GM23338 (cell line): ENCODE data around the gene MAP1LC3A. TPM values are rescaled to one million over a fixed set of nuclear protein-coding genes. Genes with fewer than 3 reads are reported as not detected.

Source experiments
- ATAC-seq: fragments of 200-7000 bp; cut with Tn5 transposase; 3 replicates; pipeline ENCODE4 v1.9.1; 2020
- DNase-seq: peaks from one replicate; pipeline ENCODE4 v3.0.0-alpha.2; 2015; ENCODE audit warnings: low spot score
- H2AFZ ChIP-seq: fragments of 200-600 bp; sonication (generic); 2 replicates; pipeline ENCODE4 v1.8.0; 2016; ENCODE audit warnings: antibody characterized with exemption, mild to moderate bottlenecking, moderate library complexity
- H3F3A ChIP-seq: fragments of 200-600 bp; sonication (generic); replicated peaks from 2 replicates; pipeline ENCODE4 v1.8.0; 2017; ENCODE audit warnings: antibody characterized with exemption, mixed run types, low read depth
- H3K27ac ChIP-seq: fragments of 200-600 bp; sonication (generic); 2 replicates; pipeline ENCODE4 v1.6.1; 2016; ENCODE audit warnings: low read depth
- H3K27me3 ChIP-seq: fragments of 200-600 bp; sonication (generic); 2 replicates; pipeline ENCODE4 v1.8.0; 2016; ENCODE audit warnings: mild to moderate bottlenecking, mixed run types, moderate library complexity; ENCODE audit not compliant: insufficient read depth
- H3K36me3 ChIP-seq: fragments of 200-600 bp; sonication (generic); 2 replicates; pipeline ENCODE4 v1.8.0; 2016; ENCODE audit warnings: mild to moderate bottlenecking; ENCODE audit not compliant: insufficient read depth
- H3K4me1 ChIP-seq: fragments of 200-600 bp; sonication (generic); 2 replicates; pipeline ENCODE4 v1.8.0; 2016; ENCODE audit warnings: mild to moderate bottlenecking, moderate library complexity; ENCODE audit not compliant: insufficient read depth
- H3K4me2 ChIP-seq: fragments of 200-600 bp; sonication (generic); 2 replicates; pipeline ENCODE4 v1.7.1; 2017; ENCODE audit warnings: mixed run types
- H3K4me3 ChIP-seq: fragments of 200-600 bp; sonication (generic); 2 replicates; pipeline ENCODE4 v1.6.1; 2016; ENCODE audit warnings: mixed run types
- H3K79me2 ChIP-seq: fragments of 200-600 bp; sonication (generic); replicated peaks from 2 replicates; pipeline ENCODE4 v1.8.0; 2017; ENCODE audit warnings: mild to moderate bottlenecking; ENCODE audit not compliant: insufficient read depth
- H3K9me2 ChIP-seq: fragments of 200-600 bp; sonication (generic); 2 replicates; pipeline ENCODE4 v1.8.0; 2017; ENCODE audit not compliant: insufficient read depth
- H4K20me1 ChIP-seq: fragments of 200-600 bp; sonication (generic); replicated peaks from 2 replicates; pipeline ENCODE4 v1.8.0; 2017; ENCODE audit warnings: mild to moderate bottlenecking; ENCODE audit not compliant: insufficient read depth
- H3K27ac Mint-ChIP-seq: 2 replicates; pipeline ENCODE4 v1.8.0; 2020; ENCODE audit warnings: inconsistent platforms, mild to moderate bottlenecking, moderate library complexity, mixed read lengths
- H3K27me3 Mint-ChIP-seq: 3 replicates; pipeline ENCODE4 v1.8.0; 2022; ENCODE audit warnings: low read depth, mild to moderate bottlenecking, moderate library complexity, mixed read lengths, inconsistent platforms; ENCODE audit not compliant: insufficient read depth, poor library complexity
- H3K36me3 Mint-ChIP-seq: 3 replicates; pipeline ENCODE4 v1.8.0; 2021; ENCODE audit warnings: low read depth, mild to moderate bottlenecking, inconsistent platforms, moderate library complexity, mixed read lengths
- H3K4me1 Mint-ChIP-seq: 3 replicates; pipeline ENCODE4 v1.8.0; 2020; ENCODE audit warnings: mild to moderate bottlenecking, inconsistent platforms, mixed read lengths
- H3K4me3 Mint-ChIP-seq: 3 replicates; pipeline ENCODE4 v1.8.0; 2021; ENCODE audit warnings: moderate library complexity, mild to moderate bottlenecking, inconsistent platforms, mixed read lengths
- H3K9me3 Mint-ChIP-seq: 3 replicates; pipeline ENCODE4 v1.8.0; 2020; ENCODE audit warnings: moderate library complexity, mild to moderate bottlenecking, inconsistent platforms, mixed read lengths
- CREB1 ChIP-seq: fragments of 250-450 bp; sonication (Bioruptor Pico); IDR thresholded peaks from 2 replicates; pipeline ENCODE4 v1.5.0; 2020; ENCODE audit warnings: low read depth, mild to moderate bottlenecking, moderate library complexity
- EZH2 ChIP-seq: fragments of 200-600 bp; sonication (generic); IDR thresholded peaks from one replicate; pipeline ENCODE4 v1.8.0; 2017; ENCODE audit warnings: antibody characterized with exemption, mild to moderate bottlenecking, low read depth; ENCODE audit not compliant: unreplicated experiment
- EZH2phosphoT487 ChIP-seq: fragments of 200-600 bp; sonication (generic); IDR thresholded peaks from one replicate; pipeline ENCODE4 v1.8.1; 2018; ENCODE audit warnings: antibody characterized with exemption; ENCODE audit not compliant: unreplicated experiment
- JUNB ChIP-seq: IDR thresholded peaks from one replicate; pipeline ENCODE4 v1.6.1; 2016; ENCODE audit warnings: antibody characterized with exemption; ENCODE audit not compliant: unreplicated experiment
- NANOG ChIP-seq: IDR thresholded peaks from 2 replicates; pipeline ENCODE4 v1.6.1; 2016; ENCODE audit warnings: antibody characterized with exemption, borderline replicate concordance
- POLR2AphosphoS5 ChIP-seq: IDR thresholded peaks from 2 replicates; pipeline ENCODE4 v1.6.1; 2016; ENCODE audit warnings: antibody characterized with exemption, low read depth
- REST ChIP-seq: IDR thresholded peaks from one replicate; pipeline ENCODE4 v1.6.1; 2018; ENCODE audit warnings: antibody characterized with exemption; ENCODE audit not compliant: unreplicated experiment
- STAT1 ChIP-seq: IDR thresholded peaks from one replicate; pipeline ENCODE4 v1.6.1; 2016; ENCODE audit warnings: antibody characterized with exemption; ENCODE audit not compliant: unreplicated experiment
- ZNF114 ChIP-seq: fragments of 250-450 bp; sonication (Bioruptor Pico); IDR thresholded peaks from 2 replicates; pipeline ENCODE4 v1.5.0; 2020; ENCODE audit warnings: mild to moderate bottlenecking, moderate library complexity
- ZNF331 ChIP-seq: fragments of 250-450 bp; sonication (Bioruptor Pico); IDR thresholded peaks from 2 replicates; pipeline ENCODE4 v1.5.0; 2020; ENCODE audit warnings: low read depth, mild to moderate bottlenecking, moderate library complexity
- polyA plus RNA-seq: library from polyadenylated mRNA; unstranded; fragments of >200 nt; fragmentation: Nextera tagmentation; extraction: Ambion mirVana; gene quantifications from 2 replicates; pipeline ENCODE4 v1.2.1, GENCODE V29; 2016
- total RNA-seq: library from RNA; depleted of rRNA; stranded (reverse); fragments of >200 nt; shearing (Covaris generic); gene quantifications from 2 replicates; pipeline ENCODE4 v1.2.3, GENCODE V29; 2014
- TF ChIP-seq, protein P1 (sequence below): IDR thresholded peaks from 2 replicates; pipeline ENCODE4 v1.6.1; 2016; ENCODE audit warnings: antibody characterized with exemption
- TF ChIP-seq, protein P2 (sequence below), 2 experiments: fragments of 200-600 bp in 1 of 2; sonication (generic) in 1 of 2; conservative IDR thresholded peaks; 2 replicates each; pipeline versions ENCODE4 v1.5.1 to v1.6.1; 2016 to 2017; ENCODE audit warnings: antibody characterized with exemption in 2 of 2, low read depth in 2 of 2, mild to moderate bottlenecking in 2 of 2, moderate library complexity in 1 of 2

Gene MAP1LC3A
- total and polyA plus RNA-seq, 2 experiments from 2014 or later = 15.2 to 15.9 TPM

- TF ChIP-seq STAT1 (no peak), ZNF331 (CRISPR knock-in tag) (no peak), NANOG (no peak), JUNB (no peak), POLR2AphosphoS5 (no peak), CREB1 (CRISPR knock-in tag) (no peak)
- TF ChIP-seq, protein P1, sequence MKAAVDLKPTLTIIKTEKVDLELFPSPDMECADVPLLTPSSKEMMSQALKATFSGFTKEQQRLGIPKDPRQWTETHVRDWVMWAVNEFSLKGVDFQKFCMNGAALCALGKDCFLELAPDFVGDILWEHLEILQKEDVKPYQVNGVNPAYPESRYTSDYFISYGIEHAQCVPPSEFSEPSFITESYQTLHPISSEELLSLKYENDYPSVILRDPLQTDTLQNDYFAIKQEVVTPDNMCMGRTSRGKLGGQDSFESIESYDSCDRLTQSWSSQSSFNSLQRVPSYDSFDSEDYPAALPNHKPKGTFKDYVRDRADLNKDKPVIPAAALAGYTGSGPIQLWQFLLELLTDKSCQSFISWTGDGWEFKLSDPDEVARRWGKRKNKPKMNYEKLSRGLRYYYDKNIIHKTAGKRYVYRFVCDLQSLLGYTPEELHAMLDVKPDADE = no peak
Observed at GRCh38 chr20:34529742-34530141, 28.8 kb upstream of the MAP1LC3A start (continued).

GRCh38 chr20:34530342-34530741 lies 28.2 kb upstream of the MAP1LC3A start:
- Mint-ChIP-seq H3K9me3 (no peaks in the 10 kb centered on the region), H3K27me3 (peaks cover 3% of the 10 kb centered on the region), H3K36me3 (peaks cover 63% of the 10 kb centered on the region), H3K27ac (no peak overlapping the region), H3K4me1 (no peaks in the 10 kb centered on the region), H3K4me3 (no peak overlapping the region)
- Histone ChIP-seq H3K36me3 (peaks cover 5% of the 10 kb centered on the region; the same call in 1 of the 2 replicates), H3K4me1 (no peaks in the 10 kb centered on the region), H3K4me2 (no peak overlapping the region), H3K79me2 (peaks cover 7% of the 10 kb centered on the region; the same call in 1 of the 2 replicates), H2AFZ (no peak overlapping the region), H3K4me3 (no peak overlapping the region), H3K9me2 (no peaks in the 10 kb centered on the region), H3K27me3 (no peaks in the 10 kb centered on the region), H3K27ac (no peak overlapping the region), H3F3A (no peaks in the 10 kb centered on the region), H4K20me1 (peaks cover 14% of the 10 kb centered on the region)
- DNase-seq = no peak
- no peak for ATAC-seq
- TF ChIP-seq EZH2phosphoT487 = no peak
- TF ChIP-seq EZH2 = no peak
- TF ChIP-seq STAT1 = no peak

GRCh38 chr20:34531608-34532265 lies 26.8 kb upstream of the MAP1LC3A start:
- Mint-ChIP-seq H3K9me3 (no peaks in the 10 kb centered on the region), H3K4me1 (no peaks in the 10 kb centered on the region), H3K27ac (no peak overlapping the region), H3K27me3 (peaks cover 3% of the 10 kb centered on the region), H3K4me3 (no peak overlapping the region), H3K36me3 (peaks cover 66% of the 10 kb centered on the region)
- Histone ChIP-seq H3K4me3 (no peak overlapping the region), H3K27ac (no peak overlapping the region), H3K79me2 (no peaks in the 10 kb centered on the region), H2AFZ (no peak overlapping the region), H4K20me1 (peaks cover 7% of the 10 kb centered on the region), H3F3A (0 out of 2 replicates have a peak, but pooled peaks cover 2% of the 10 kb centered on the region), H3K9me2 (no peaks in the 10 kb centered on the region), H3K4me1 (no peaks in the 10 kb centered on the region), H3K4me2 (no peak overlapping the region), H3K27me3 (no peaks in the 10 kb centered on the region), H3K36me3 (peaks cover 2% of the 10 kb centered on the region; the same call in 1 of the 2 replicates)
- DNase-seq (no peak), ATAC-seq (no peak)
- no peak for TF ChIP-seq CREB1 (CRISPR knock-in tag)
- no peak for TF ChIP-seq REST
- no peak for TF ChIP-seq NANOG
- TF ChIP-seq, protein P2, sequence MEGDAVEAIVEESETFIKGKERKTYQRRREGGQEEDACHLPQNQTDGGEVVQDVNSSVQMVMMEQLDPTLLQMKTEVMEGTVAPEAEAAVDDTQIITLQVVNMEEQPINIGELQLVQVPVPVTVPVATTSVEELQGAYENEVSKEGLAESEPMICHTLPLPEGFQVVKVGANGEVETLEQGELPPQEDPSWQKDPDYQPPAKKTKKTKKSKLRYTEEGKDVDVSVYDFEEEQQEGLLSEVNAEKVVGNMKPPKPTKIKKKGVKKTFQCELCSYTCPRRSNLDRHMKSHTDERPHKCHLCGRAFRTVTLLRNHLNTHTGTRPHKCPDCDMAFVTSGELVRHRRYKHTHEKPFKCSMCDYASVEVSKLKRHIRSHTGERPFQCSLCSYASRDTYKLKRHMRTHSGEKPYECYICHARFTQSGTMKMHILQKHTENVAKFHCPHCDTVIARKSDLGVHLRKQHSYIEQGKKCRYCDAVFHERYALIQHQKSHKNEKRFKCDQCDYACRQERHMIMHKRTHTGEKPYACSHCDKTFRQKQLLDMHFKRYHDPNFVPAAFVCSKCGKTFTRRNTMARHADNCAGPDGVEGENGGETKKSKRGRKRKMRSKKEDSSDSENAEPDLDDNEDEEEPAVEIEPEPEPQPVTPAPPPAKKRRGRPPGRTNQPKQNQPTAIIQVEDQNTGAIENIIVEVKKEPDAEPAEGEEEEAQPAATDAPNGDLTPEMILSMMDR (conservative IDR thresholded peaks at IDR 0.05; ENCODE audit: low read depth in 2 of 2) = no peak
- no peak for TF ChIP-seq POLR2AphosphoS5
- TF ChIP-seq EZH2 = no peak
- TF ChIP-seq, protein P1 = no peak
- TF ChIP-seq ZNF114 (CRISPR knock-in tag) = no peak
- TF ChIP-seq STAT1 = no peak
- TF ChIP-seq JUNB = no peak
- no peak for TF ChIP-seq EZH2phosphoT487
